NB4 (cell line): Measurements from ENCODE around the gene ASB18.

ENCODE experiments used
- MAX ChIP-seq: IDR thresholded peaks from 2 replicates; pipeline ENCODE4 v1.6.1; 2011; ENCODE audit warnings: low read depth, low read length
- TF ChIP-seq, protein P1 (sequence below): IDR thresholded peaks from one replicate; pipeline ENCODE4 v1.5.1; 2012; ENCODE audit warnings: low read depth, low read length

DNA sequence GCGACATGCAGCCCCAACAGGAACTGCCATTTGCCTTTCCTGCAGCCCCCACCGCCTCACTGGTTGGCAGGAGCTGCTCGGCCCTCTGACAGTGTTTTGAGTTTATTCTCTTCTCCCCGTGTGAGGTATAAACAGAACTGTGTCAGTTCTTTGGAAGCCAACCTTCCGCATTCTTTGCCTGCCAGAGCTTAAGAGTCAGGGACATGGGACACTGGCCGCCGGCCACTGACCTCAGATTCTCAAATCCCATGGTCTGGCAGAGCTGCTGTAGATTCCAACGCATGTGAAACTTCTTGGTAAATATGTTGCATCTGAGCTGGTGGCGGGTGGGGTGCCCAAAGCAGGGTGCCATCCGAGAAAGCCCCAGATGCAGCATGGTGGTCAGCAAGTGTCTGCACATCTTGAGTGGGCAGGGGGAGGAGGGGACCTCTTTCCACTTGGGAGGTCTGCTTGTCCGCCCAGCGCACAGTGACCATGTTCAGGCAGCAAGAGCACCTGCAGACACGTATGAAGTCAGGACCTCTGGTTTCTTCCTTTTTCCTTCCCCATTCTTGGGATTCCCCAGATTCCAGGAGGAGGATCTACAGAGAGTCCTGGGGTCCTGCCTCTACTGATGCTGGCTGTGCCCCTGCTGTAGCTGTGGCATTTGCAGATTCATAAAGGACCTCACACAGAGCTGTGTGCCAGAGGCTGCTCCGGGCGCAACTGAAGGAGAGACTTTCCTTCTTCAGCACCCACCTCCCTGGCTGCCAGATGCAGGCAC lies 23.8 kb downstream of the ASB18 start:
- TF ChIP-seq MAX, result no peak
- TF ChIP-seq, protein P1, sequence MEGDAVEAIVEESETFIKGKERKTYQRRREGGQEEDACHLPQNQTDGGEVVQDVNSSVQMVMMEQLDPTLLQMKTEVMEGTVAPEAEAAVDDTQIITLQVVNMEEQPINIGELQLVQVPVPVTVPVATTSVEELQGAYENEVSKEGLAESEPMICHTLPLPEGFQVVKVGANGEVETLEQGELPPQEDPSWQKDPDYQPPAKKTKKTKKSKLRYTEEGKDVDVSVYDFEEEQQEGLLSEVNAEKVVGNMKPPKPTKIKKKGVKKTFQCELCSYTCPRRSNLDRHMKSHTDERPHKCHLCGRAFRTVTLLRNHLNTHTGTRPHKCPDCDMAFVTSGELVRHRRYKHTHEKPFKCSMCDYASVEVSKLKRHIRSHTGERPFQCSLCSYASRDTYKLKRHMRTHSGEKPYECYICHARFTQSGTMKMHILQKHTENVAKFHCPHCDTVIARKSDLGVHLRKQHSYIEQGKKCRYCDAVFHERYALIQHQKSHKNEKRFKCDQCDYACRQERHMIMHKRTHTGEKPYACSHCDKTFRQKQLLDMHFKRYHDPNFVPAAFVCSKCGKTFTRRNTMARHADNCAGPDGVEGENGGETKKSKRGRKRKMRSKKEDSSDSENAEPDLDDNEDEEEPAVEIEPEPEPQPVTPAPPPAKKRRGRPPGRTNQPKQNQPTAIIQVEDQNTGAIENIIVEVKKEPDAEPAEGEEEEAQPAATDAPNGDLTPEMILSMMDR, result no peak
